Heart right ventricle (tissue), 16 donors: ENCODE measurements around the gene MPV17. TPM values are rescaled to one million over a fixed set of nuclear protein-coding genes. Genes with fewer than 3 reads are reported as not detected.
A peak's percentile ranks its signal among the peaks of the same experiment; 100 is the strongest.

Experiments
- ATAC-seq, 8 donors: fragments of 200-7000 bp; cut with Tn5 transposase; one replicate each; pipeline ENCODE4 v1.9.1; 2020; ENCODE audit warnings: mild to moderate bottlenecking in 8 of 8, moderate library complexity in 8 of 8, moderate number of reproducible peaks in 1 of 8
- DNase-seq, 2 donors: peaks; one replicate each; pipeline ENCODE4 v3.0.0-alpha.2; 2020
- H3K27ac ChIP-seq, 10 donors: fragments of 200-600 bp; sonication (generic) in 2 of 10; one replicate each; pipeline versions ENCODE4 v1.5.0 to v1.8.0; 2020 to 2022; ENCODE audit warnings: mild to moderate bottlenecking in 3 of 10
- H3K27me3 ChIP-seq, 7 donors: fragments of 200-600 bp; one replicate each; pipeline ENCODE4 v1.8.0; 2021 to 2022; ENCODE audit warnings: mild to moderate bottlenecking in 2 of 7
- H3K36me3 ChIP-seq, 9 donors: fragments of 200-600 bp; sonication (generic) in 1 of 9; one replicate each; pipeline versions ENCODE4 v1.5.0 to v1.8.0; 2020 to 2022; ENCODE audit warnings: mild to moderate bottlenecking in 2 of 9
- H3K4me1 ChIP-seq, 9 donors: fragments of 200-600 bp; sonication (generic) in 1 of 9; one replicate each; pipeline versions ENCODE4 v1.5.0 to v1.8.0; 2020 to 2022; ENCODE audit warnings: mild to moderate bottlenecking in 4 of 9
- H3K4me3 ChIP-seq, 10 donors: fragments of 200-600 bp; sonication (generic) in 2 of 10; one replicate each; pipeline versions ENCODE4 v1.5.0 to v1.8.0; 2020 to 2022; ENCODE audit warnings: mild to moderate bottlenecking in 7 of 10, moderate library complexity in 2 of 10
- H3K9me3 ChIP-seq, 11 donors: fragments of 200-600 bp in 10 of 11; sonication (generic) in 2 of 11; one replicate each; pipeline versions ENCODE4 v1.5.0 to v1.8.0; 2013 to 2022; ENCODE audit warnings: mild to moderate bottlenecking in 2 of 11, control low read depth in 1 of 11, moderate library complexity in 1 of 11
- CTCF ChIP-seq, 9 donors: fragments of 200-600 bp; sonication (generic) in 2 of 9; IDR thresholded peaks; one replicate each; pipeline versions ENCODE4 v1.5.0 to v1.8.0; 2021 to 2022; ENCODE audit warnings: antibody characterized with exemption in 9 of 9, mild to moderate bottlenecking in 5 of 9, moderate library complexity in 1 of 9
- WGBS, 2 donors: extraction: QIAGEN DNeasy Blood & Tissue Kit; methylation state at CpG; one replicate each; pipeline ENCODE4 v1.1.7; 2013; ENCODE audit warnings: inconsistent platforms in 1 of 2; 5-methylcytosine and 5-hydroxymethylcytosine counted together
- intact Hi-C, 10 donors: fragments of 100-400 bp; cut with DNase I; formaldehyde crosslinking; loops; one replicate each; pipeline versions ENCODE4 v1.11.1 to v1.14.2; 2022
- polyA plus RNA-seq, 2 donors: library from polyadenylated mRNA; stranded (reverse); fragments of 200-250 nt; gene quantifications; one replicate each; pipeline ENCODE4 v1.2.3, GENCODE V29; 2013
- total RNA-seq, 10 donors: library from RNA; stranded (reverse); fragmentation: NEBNext Ultra II Directional in 3 of 10; extraction: Animal tissue kit (Norgen Biotek cat#: 25700) in 3 of 10; gene quantifications; one replicate each; pipeline versions ENCODE4 v1.2.1 to v1.2.4, GENCODE V29; 2021 to 2023
- donor health status: Arrhythmogenic right ventricular cardiomyopathy.
- donor health status: ischemic (EF 13 %, LVEDD 7.1; RV severe dilation, severe dysfunction).
- donor health status: healthy with polysubstance abuse.
- donor health status: DM: no; HTN: yes; CAD: no.
- donor health status: DM: no; HTN: no; CAD: no.
- donor health status: ischemic (EF 25% LVEDD 6.9; RV normal size, moderate dysfunction).
- donor health status: ischemic (EF 25% LVEDD 5.7; RV mildly dilated, moderate dysfunction).
- donor health status: healthy.
- donor health status: DM: yes; HTN: yes; CAD: no.
- donor health status: Ischemic cardiomyopathy.
- donor health status: ischemic (EF 35%, LVEDD 5.7; RV mildly dilated, moderate dysfunction).
- donor health status: nonischemic (EF 11% LVEDD 7.7; RV severe dilation, severe dysfunction).
- donor health status: DM: yes; HTN: yes; CAD: no.
- donor health status: PGD.
- donor health status: ischemic (EF 29% LVEDD 5.4; RV normal size, mild dysfunction).
- donor health status: nonischemic (EF 23%, LVEDD 6.1; RV moderate dilation, normal function).

The MPV17 gene
- total and polyA plus RNA-seq, 12 donors, result 40.8 to 220 (median 69.1) TPM

GRCh38 chr2:27297195-27297594 is 25.7 kb downstream of the MPV17 start:
- peaks cover 0 to 28% (median 0%) of the 10 kb centered on the region in 9 donors for H3K36me3 ChIP-seq
- no peak overlapping the region for H3K4me3 ChIP-seq
- DNase-seq (no peak), ATAC-seq (no peak)
- H3K4me1 ChIP-seq, result peaks cover 0 to 73% (median 26%) of the 10 kb centered on the region in 9 donors
- TF ChIP-seq CTCF (IDR thresholded peaks at IDR 0.05), result no peak
- no peak overlapping the region for H3K27ac ChIP-seq
- intact Hi-C loops, result loop anchor here in 3 of 10 donors (5.0 to 10.0 kb wide), 3 partner anchors 45 to 192 kb away; no protein-coding TSS in a partner anchor
- WGBS, 2 donors, result 89 to 98% methylated on average over 3 of the region's 3 CpGs
- H3K27me3 ChIP-seq, result peaks cover 0 to 1% (median 0%) of the 10 kb centered on the region in 7 donors
- no peaks in the 10 kb centered on the region for H3K9me3 ChIP-seq

- Histone ChIP-seq H3K36me3 (peaks cover 0 to 26% (median 0%) of the 10 kb centered on the region in 9 donors), H3K27me3 (peaks cover 0 to 9% (median 0%) of the 10 kb centered on the region in 7 donors), H3K4me1 (peaks cover under 1 to 80% (median 33%) of the 10 kb centered on the region in 9 donors), H3K9me3 (no peaks in the 10 kb centered on the region), H3K4me3 (no peak overlapping the region), H3K27ac (no peak overlapping the region)
- no peak for ATAC-seq
- 40 to 55% methylated on average over 4 of the region's 4 CpGs for WGBS, 2 donors
- DNase-seq, result no peak
- no peak for TF ChIP-seq CTCF (IDR thresholded peaks at IDR 0.05)
- intact Hi-C loops, result loop anchor here in 3 of 10 donors (5.0 to 10.0 kb wide), 3 partner anchors 44 to 192 kb away; no protein-coding TSS in a partner anchor
Observed at GRCh38 chr2:27296481-27296880, 26.4 kb downstream of the MPV17 start.

GRCh38 chr2:27294928-27295327 is 28.0 kb downstream of the MPV17 start:
- intact Hi-C loops, result loop anchor here in 3 of 10 donors (5.0 to 10.0 kb wide), 3 partner anchors 43 to 190 kb away; no protein-coding TSS in a partner anchor
- H3K27me3 ChIP-seq, result peaks cover 0 to 18% (median 0%) of the 10 kb centered on the region in 7 donors
- 77 to 91% methylated on average over 8 of the region's 8 CpGs for WGBS, 2 donors
- H3K9me3 ChIP-seq, result no peaks in the 10 kb centered on the region
- no peak for TF ChIP-seq CTCF (IDR thresholded peaks at IDR 0.05)
- peaks cover 3 to 94% (median 36%) of the 10 kb centered on the region in 9 donors for H3K4me1 ChIP-seq
- no peak overlapping the region for H3K4me3 ChIP-seq
- peaks cover 0 to 11% (median 0%) of the 10 kb centered on the region in 9 donors for H3K36me3 ChIP-seq
- ATAC-seq (no peak), DNase-seq (no peak)
- no peak overlapping the region for H3K27ac ChIP-seq

GRCh38 chr2:27291865-27292264 is 31.0 kb downstream of the MPV17 start:
- Histone ChIP-seq H3K27me3 (peaks cover 0 to 18% (median 0%) of the 10 kb centered on the region in 7 donors), H3K36me3 (no peaks in the 10 kb centered on the region), H3K4me3 (no peak overlapping the region), H3K4me1 (peaks cover 3 to 97% (median 34%) of the 10 kb centered on the region in 9 donors), H3K9me3 (no peaks in the 10 kb centered on the region), H3K27ac (peak overlapping the region in 1 of 10 donors; percentile 25)
- TF ChIP-seq CTCF (IDR thresholded peaks at IDR 0.05), result peak in 2 of 9 donors; percentile 20 to 28
- DNase-seq (no peak), ATAC-seq (peak in 7 of 8 donors; percentile 26 to 67 (median 46))
- intact Hi-C loops, result loop anchor here in 1 of 10 donors (10.0 kb wide), 1 partner anchor 187 kb away; no protein-coding TSS in a partner anchor
- WGBS, 2 donors, result 28 to 31% methylated on average over 6 of the region's 6 CpGs
